Peyer's patch (tissue), 4 donors: ENCODE results near the gene TCIRG1.
"Not testable (repeated sequence)": the region's sequence is repeated elsewhere in the genome, so short reads cannot be mapped to it uniquely, and the experiment has no call there.

Experiments used
- CTCF ChIP-seq, 6 experiments: fragments of 450-650 bp in 4 of 6; fragments of 200-600 bp in 2 of 6; sonication (generic) in 1 of 6; IDR thresholded peaks; one replicate each; pipeline ENCODE4 v1.5.1; 2017 to 2019; ENCODE audit warnings: antibody characterized with exemption in 6 of 6, mild to moderate bottlenecking in 3 of 6, moderate library complexity in 1 of 6
- POLR2A ChIP-seq, 2 donors: fragments of 450-650 bp; IDR thresholded peaks; one replicate each; pipeline ENCODE4 v1.5.1; 2017; ENCODE audit warnings: antibody characterized with exemption in 2 of 2, mild to moderate bottlenecking in 2 of 2, moderate library complexity in 2 of 2

- not testable (repeated sequence) for TF ChIP-seq POLR2A, CTCF (IDR thresholded peaks at IDR 0.05)
Observed at GRCh38 chr11:67995579-67995978, 43.2 kb upstream of the TCIRG1 start.
